T-helper 2 cell treated with Interferon-gamma antibody and Interleukin-4, amounts not matched to agents 5 μg/mL and 100 μg/mL, for 36 hours (primary cell): Measurements from ENCODE around the gene CALD1.

Experiments used
- DNase-seq: peaks from one replicate; pipeline ENCODE4 v3.0.0; 2021; ENCODE audit warnings: low spot score
- H3K27ac Mint-ChIP-seq: one replicate; pipeline ENCODE4 v1.8.0; 2021; ENCODE audit warnings: mild to moderate bottlenecking, mixed read lengths
- H3K27me3 Mint-ChIP-seq: one replicate; pipeline ENCODE4 v1.8.0; 2021; ENCODE audit warnings: low read depth, mixed read lengths
- H3K36me3 Mint-ChIP-seq: one replicate; pipeline ENCODE4 v1.8.0; 2021; ENCODE audit warnings: low read depth, mixed read lengths
- H3K4me1 Mint-ChIP-seq: one replicate; pipeline ENCODE4 v1.8.0; 2021; ENCODE audit warnings: low read depth, mixed read lengths
- H3K4me3 Mint-ChIP-seq: one replicate; pipeline ENCODE4 v1.8.0; 2022; ENCODE audit warnings: mild to moderate bottlenecking, moderate library complexity, mixed read lengths
- H3K9me3 Mint-ChIP-seq: one replicate; pipeline ENCODE4 v1.8.0; 2021; ENCODE audit warnings: mixed read lengths

The CALD1 gene

GRCh38 chr7:134996097-134996550 is 216.7 kb downstream of the CALD1 start:
- no peak for DNase-seq
- H3K27me3 Mint-ChIP-seq: no peaks in the 10 kb centered on the region
- no peak overlapping the region for H3K4me3 Mint-ChIP-seq
- no peaks in the 10 kb centered on the region for H3K9me3 Mint-ChIP-seq
- H3K36me3 Mint-ChIP-seq: peaks cover 24% of the 10 kb centered on the region
- peaks cover 24% of the 10 kb centered on the region for H3K4me1 Mint-ChIP-seq
- no peak overlapping the region for H3K27ac Mint-ChIP-seq

DNA sequence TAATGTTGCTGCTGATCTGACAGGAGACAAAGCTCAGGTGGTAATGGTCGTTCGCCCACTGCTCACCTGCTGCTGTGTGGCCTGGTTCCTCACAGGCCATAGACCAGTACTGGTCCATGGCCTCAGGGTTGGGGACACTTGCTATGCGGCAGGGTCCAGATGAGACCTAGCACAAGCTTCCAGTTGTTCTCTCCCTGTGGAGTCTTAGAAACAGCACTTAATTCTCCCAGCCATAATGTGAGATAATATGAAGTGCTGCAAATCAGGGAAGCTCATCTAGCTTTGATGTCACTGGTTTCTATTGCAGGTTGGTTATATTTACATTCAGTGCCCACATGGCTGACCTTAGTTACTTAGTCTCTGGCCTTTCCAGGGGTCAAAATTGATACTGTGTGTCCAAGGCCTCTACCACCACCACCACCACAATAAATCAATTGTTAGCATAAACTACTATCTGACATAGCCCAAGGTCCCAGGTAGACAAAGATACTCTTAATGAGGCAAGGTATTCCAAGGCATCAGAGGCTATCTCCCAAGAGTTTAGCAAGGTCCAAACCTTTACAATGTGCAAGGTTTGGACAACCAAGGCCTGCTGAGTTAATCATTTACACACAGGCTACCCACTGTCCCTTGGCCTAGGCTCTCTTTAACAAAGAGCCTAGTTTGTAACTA is 217.9 kb downstream of the CALD1 start:
- peaks cover 19% of the 10 kb centered on the region for H3K36me3 Mint-ChIP-seq
- H3K4me3 Mint-ChIP-seq: no peak overlapping the region
- H3K4me1 Mint-ChIP-seq: peaks cover 18% of the 10 kb centered on the region
- H3K9me3 Mint-ChIP-seq: no peaks in the 10 kb centered on the region
- no peak for DNase-seq
- H3K27ac Mint-ChIP-seq: no peak overlapping the region
- H3K27me3 Mint-ChIP-seq: no peaks in the 10 kb centered on the region

DNA sequence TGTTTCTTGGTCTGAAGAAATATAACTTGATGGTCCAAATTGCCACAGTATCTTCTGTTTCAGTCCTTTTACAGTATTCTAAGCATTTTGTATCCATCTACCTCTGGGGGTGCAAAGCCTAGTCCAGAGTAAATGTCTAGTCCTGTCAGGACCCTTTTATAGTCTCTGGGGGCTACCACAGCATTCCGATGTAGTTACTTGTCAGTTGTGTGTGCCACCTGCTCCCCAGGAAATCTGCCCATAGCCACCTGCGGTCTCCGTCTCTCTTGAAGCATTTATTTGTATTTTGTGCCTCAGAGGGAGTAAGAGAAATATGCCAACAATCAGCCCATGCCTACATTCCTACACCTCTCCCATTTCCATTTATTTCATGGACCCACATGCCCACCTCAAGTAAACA is 219.7 kb downstream of the CALD1 start:
- no peak overlapping the region for H3K4me3 Mint-ChIP-seq
- H3K27me3 Mint-ChIP-seq: no peaks in the 10 kb centered on the region
- no peak overlapping the region for H3K27ac Mint-ChIP-seq
- no peak for DNase-seq
- H3K9me3 Mint-ChIP-seq: no peaks in the 10 kb centered on the region
- H3K4me1 Mint-ChIP-seq: peaks cover 8% of the 10 kb centered on the region
- peaks cover 12% of the 10 kb centered on the region for H3K36me3 Mint-ChIP-seq

- peaks cover 3% of the 10 kb centered on the region for H3K36me3 Mint-ChIP-seq
- no peaks in the 10 kb centered on the region for H3K4me1 Mint-ChIP-seq
- DNase-seq: no peak
- H3K27me3 Mint-ChIP-seq: no peaks in the 10 kb centered on the region
- no peaks in the 10 kb centered on the region for H3K9me3 Mint-ChIP-seq
- H3K4me3 Mint-ChIP-seq: no peak overlapping the region
- no peak overlapping the region for H3K27ac Mint-ChIP-seq
Measured at GRCh38 chr7:135001390-135002165, 222.1 kb downstream of the CALD1 start.

DNA sequence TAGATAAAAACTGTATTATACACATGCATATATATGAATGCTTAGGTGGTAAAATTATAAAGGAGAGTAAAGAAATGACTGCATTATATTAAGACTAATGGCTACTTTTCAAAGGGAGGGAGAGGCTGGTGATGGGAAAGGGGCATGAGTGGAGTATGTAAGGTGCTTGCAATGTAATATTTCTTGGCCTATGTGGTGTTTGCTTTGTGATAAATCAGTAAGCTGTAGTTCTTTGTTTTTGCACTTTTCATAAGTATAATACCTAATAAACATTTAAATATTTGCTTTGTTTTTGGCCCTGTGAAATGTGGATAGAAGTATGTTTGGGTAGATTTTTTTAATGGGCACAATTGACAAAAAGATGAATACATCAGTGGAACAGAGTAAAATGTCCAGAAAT is 232.8 kb downstream of the CALD1 start:
- Mint-ChIP-seq H3K4me1 (no peaks in the 10 kb centered on the region), H3K27ac (no peak overlapping the region), H3K27me3 (peaks cover 4% of the 10 kb centered on the region), H3K9me3 (no peaks in the 10 kb centered on the region), H3K4me3 (no peak overlapping the region), H3K36me3 (no peaks in the 10 kb centered on the region)
- no peak for DNase-seq
